Measurements from ENCODE around the gene PMS1. TPM values are rescaled to one million over a fixed set of nuclear protein-coding genes. Genes with fewer than 3 reads are reported as not detected.

PMS1 gene
- total RNA-seq, 1 donor from 2014 or later, result 18.8 TPM

DNA sequence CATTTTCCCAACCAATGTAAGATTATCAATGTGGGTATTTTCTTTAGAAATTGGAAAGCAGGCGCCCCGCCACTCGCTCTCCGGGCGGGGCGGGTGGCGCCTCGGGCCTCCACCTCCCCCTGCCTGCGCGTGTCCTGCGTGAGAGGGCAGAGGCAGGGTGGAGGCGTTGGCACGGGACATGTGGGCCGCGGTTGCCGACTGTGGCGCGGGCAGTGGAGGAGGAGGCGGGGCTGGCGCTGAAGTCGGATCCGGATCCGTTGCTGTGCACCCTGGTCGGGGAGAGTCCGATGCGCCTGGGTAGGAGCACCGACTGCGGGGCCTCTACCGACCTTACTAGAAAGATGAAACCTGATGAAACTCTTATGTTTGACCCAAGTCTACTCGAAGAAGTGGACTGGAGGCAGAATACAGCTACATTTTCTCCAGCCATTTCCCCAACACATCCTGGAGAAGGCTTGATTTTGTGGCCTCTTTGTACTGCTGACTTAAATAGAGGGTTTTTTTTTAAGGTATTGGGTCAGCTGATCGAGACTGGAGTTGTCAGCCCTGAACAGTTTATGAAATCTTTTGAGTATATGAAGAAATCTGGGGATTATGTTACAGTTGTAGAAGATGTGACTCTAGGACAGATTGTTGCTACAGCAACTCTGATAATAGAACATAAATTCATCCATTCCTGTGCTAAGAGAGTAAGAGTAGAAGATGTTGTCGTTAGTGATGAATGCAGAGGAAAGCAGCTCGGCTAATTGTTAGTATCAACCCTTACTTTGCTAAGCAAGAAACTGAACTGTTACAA lies 37.9 kb downstream of the PMS1 start:
- DNase-seq (ENCODE audit: low read depth), result no peak
- no peaks in the 10 kb centered on the region for H3K36me3 ChIP-seq (ENCODE audit: control insufficient read depth, insufficient read depth, low read length)
- H3K4me3 ChIP-seq (ENCODE audit: low read depth, low read length), result no peak overlapping the region
- TF ChIP-seq, protein P1, sequence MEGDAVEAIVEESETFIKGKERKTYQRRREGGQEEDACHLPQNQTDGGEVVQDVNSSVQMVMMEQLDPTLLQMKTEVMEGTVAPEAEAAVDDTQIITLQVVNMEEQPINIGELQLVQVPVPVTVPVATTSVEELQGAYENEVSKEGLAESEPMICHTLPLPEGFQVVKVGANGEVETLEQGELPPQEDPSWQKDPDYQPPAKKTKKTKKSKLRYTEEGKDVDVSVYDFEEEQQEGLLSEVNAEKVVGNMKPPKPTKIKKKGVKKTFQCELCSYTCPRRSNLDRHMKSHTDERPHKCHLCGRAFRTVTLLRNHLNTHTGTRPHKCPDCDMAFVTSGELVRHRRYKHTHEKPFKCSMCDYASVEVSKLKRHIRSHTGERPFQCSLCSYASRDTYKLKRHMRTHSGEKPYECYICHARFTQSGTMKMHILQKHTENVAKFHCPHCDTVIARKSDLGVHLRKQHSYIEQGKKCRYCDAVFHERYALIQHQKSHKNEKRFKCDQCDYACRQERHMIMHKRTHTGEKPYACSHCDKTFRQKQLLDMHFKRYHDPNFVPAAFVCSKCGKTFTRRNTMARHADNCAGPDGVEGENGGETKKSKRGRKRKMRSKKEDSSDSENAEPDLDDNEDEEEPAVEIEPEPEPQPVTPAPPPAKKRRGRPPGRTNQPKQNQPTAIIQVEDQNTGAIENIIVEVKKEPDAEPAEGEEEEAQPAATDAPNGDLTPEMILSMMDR (IDR thresholded peaks at IDR 0.05; ENCODE audit: insufficient read depth, low read length, poor library complexity, severe bottlenecking), result no peak
- H3K27me3 ChIP-seq (ENCODE audit: control insufficient read depth, insufficient read depth, low read length), result no peaks in the 10 kb centered on the region

DNA sequence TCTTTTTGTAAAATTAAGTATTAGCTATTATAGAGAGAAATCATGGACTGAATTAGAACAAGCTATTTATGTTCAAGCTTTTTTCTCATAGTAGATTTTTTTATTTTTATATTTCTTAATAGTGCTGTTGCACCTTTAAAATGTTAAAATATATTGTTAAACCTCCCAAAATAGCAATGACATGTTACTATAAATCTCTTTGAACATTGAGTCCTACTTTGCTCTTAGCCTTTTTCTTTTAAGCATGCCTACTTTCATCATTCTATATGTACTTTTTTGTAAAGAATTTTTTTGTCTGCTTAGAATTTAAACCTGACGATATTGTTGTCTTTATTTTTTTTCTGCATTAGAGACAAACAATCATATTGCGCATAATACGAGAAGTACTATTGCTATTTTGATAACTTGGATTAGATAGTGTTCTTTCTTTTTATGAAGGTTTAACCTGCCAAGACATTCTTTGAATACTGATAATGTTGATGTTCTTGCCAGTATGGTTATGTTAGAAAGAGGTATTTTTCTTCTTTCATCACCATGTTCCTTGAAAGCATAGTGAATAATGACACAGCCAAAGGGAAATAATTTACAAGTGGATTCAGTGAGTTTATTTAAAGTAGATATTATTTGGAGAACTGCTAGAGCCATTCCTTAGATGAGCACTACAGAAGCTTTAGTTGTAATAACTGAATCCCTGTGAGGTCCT lies 40.6 kb downstream of the PMS1 start:
- H3K36me3 ChIP-seq (ENCODE audit: control insufficient read depth, insufficient read depth, low read length), result no peaks in the 10 kb centered on the region
- TF ChIP-seq, protein P1 (IDR thresholded peaks at IDR 0.05; ENCODE audit: insufficient read depth, low read length, poor library complexity, severe bottlenecking), result no peak
- H3K4me3 ChIP-seq (ENCODE audit: low read depth, low read length), result no peak overlapping the region
- no peaks in the 10 kb centered on the region for H3K27me3 ChIP-seq (ENCODE audit: control insufficient read depth, insufficient read depth, low read length)
- no peak for DNase-seq (ENCODE audit: low read depth)

DNA sequence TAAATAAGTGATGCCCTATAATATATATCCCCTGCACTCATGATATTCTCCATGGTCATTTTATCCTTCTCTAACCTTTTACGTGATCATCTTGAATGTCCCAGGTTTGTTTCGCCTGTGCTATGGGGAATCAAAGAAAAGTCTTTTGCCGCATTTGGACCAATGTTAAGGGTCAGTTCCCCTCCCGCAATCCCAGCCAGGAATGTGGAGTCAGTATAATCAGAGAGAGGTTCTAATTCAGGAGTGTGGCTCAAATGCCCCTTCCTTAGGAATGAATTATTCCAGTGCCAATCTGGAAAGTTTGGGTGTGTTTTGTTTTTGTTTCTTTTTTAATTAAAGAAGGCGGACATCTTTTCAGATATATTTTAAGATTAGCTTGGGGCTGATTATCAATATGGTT lies 41.8 kb downstream of the PMS1 start:
- no peaks in the 10 kb centered on the region for H3K27me3 ChIP-seq (ENCODE audit: control insufficient read depth, insufficient read depth, low read length)
- DNase-seq (ENCODE audit: low read depth), result no peak
- TF ChIP-seq, protein P1 (IDR thresholded peaks at IDR 0.05; ENCODE audit: insufficient read depth, low read length, poor library complexity, severe bottlenecking), result no peak
- H3K36me3 ChIP-seq (ENCODE audit: control insufficient read depth, insufficient read depth, low read length), result no peaks in the 10 kb centered on the region
- no peak overlapping the region for H3K4me3 ChIP-seq (ENCODE audit: low read depth, low read length)

DNA sequence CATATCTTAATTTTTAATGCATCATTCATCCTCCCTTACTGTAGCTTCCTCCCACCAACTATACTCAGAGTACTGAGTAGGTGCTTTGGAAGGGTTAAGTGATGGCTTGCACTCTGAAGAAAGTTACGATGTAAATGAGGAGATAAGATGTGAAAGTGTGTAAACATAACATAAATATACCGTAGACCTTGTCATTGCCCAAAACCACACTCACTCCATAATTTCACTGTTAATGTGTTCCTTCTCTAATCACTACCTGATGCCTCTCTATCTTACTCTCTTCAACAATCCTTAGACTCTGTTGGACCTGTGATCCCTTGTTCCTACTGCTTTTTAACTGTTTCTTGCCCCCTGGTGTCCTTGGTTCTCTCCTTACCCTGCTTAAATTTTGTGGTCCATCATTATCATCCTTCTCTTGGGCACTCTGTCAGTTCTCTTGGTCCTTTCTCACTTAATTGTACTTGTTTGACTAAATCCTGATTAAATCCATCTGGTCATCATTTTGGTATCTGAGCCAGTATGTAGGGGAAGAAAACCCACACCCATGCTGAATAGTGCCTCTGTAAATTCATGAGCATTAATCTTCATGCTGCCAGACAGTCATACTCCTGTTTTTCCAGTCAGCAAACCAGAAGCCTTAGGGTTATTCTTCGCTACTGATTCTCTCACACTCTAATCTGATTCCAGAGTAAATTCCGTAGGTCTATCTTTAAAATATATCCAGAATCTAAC lies 45.0 kb downstream of the PMS1 start:
- TF ChIP-seq, protein P1 (IDR thresholded peaks at IDR 0.05; ENCODE audit: insufficient read depth, low read length, poor library complexity, severe bottlenecking), result no peak
- Histone ChIP-seq H3K27me3 (ENCODE audit: control insufficient read depth, insufficient read depth, low read length) (no peaks in the 10 kb centered on the region), H3K36me3 (ENCODE audit: control insufficient read depth, insufficient read depth, low read length) (no peaks in the 10 kb centered on the region), H3K4me3 (ENCODE audit: low read depth, low read length) (no peak overlapping the region)
- DNase-seq (ENCODE audit: low read depth), result no peak

DNA sequence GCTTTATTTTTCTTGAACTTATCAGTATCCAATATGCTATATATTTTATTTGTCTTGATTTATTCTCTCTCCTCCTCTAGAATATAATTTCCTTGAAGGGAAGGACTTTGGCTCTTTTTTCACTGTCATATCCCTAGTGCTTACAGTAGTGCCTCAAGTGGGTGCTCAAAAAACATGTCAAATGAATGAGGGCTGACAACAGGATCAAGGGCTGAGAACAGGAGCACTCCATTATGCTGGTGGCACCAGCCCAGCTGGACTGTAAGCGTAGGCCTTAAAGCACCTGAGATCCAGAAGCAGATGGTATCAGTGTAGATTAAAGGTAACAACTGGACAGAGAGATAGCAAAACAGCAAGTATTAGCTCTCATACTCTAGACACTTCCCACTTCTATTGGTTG lies 46.3 kb downstream of the PMS1 start:
- TF ChIP-seq, protein P1 (IDR thresholded peaks at IDR 0.05; ENCODE audit: insufficient read depth, low read length, poor library complexity, severe bottlenecking), result no peak
- no peak for DNase-seq (ENCODE audit: low read depth)

More for the DNA sequence above, 46.3 kb downstream of the PMS1 start:
- H3K27me3 ChIP-seq (ENCODE audit: control insufficient read depth, insufficient read depth, low read length), result no peaks in the 10 kb centered on the region
- H3K36me3 ChIP-seq (ENCODE audit: control insufficient read depth, insufficient read depth, low read length), result no peaks in the 10 kb centered on the region
- H3K4me3 ChIP-seq (ENCODE audit: low read depth, low read length), result no peak overlapping the region
